Measurements from ENCODE around the gene AFAP1. TPM values are rescaled to one million over a fixed set of nuclear protein-coding genes. Genes with fewer than 3 reads are reported as not detected.

AFAP1 gene
- total and polyA plus RNA-seq, 2 of the 8 experiments (the other 6 are each of a cell fraction or from before 2014, with no cell fraction given), result 3.6 to 18.2 TPM

- H4K91ac ChIP-seq (replicated peaks; ENCODE audit: insufficient read length, low read length), result no peak overlapping the region
- FAIRE-seq (no peak), DNase-seq (ENCODE audit: low read depth in 1 of 2, low spot score in 2 of 2) (no peak)
- ChIA-PET CTCF (ENCODE audit: partially characterized antibody) (interaction anchor here (0.9 to 3.0 kb wide), 7 partner anchors 10 to 84 kb away, joined by 3 to 7 read pairs (median 3); no protein-coding TSS in a partner anchor), POLR2A (ENCODE audit: partially characterized antibody) (interaction anchor here (1.4 kb wide), 1 partner anchor 28 kb away, joined by 3 read pairs; no protein-coding TSS in a partner anchor)
- H4K20me1 ChIP-seq (replicated peaks in 1 of 2; ENCODE audit: control insufficient read depth in 1 of 2, insufficient read depth in 2 of 2, low read length in 2 of 2), result no peaks in the 10 kb centered on the region
- H3K4me2 ChIP-seq (ENCODE audit: insufficient read depth in 1 of 2, low read depth in 2 of 2, low read length in 2 of 2), result no peak overlapping the region
- H2BK15ac ChIP-seq (ENCODE audit: low read length), result 0 out of 2 replicates have a peak overlapping the region, but pooled peaks have one; percentile 21
- no peak overlapping the region for H3K14ac ChIP-seq (ENCODE audit: insufficient read length)
- H4K5ac ChIP-seq (ENCODE audit: insufficient read length, low read depth, low read length), result no peak overlapping the region
- no peak overlapping the region for H3K4ac ChIP-seq (replicated peaks; ENCODE audit: insufficient read length, low read depth, low read length)
- no peak overlapping the region for H2AFZ ChIP-seq (ENCODE audit: low read length)
- no peaks in the 10 kb centered on the region for H3K23me2 ChIP-seq (ENCODE audit: low read depth, low read length)
- no peak overlapping the region for H3K23ac ChIP-seq (ENCODE audit: insufficient read length)
- peaks cover 13 to 28% (median 20%) of the 10 kb centered on the region in 4 experiments for H3K4me1 ChIP-seq (replicated peaks in 1 of 4; ENCODE audit: control insufficient read depth in 3 of 4, insufficient read depth in 4 of 4, low read length in 3 of 4)
- no peak overlapping the region for H2BK20ac ChIP-seq (ENCODE audit: low read length)
- no peak overlapping the region for H3K9ac ChIP-seq (replicated peaks in 1 of 4; ENCODE audit: extremely low read depth in 1 of 4, low read depth in 3 of 4, low read length in 3 of 4)
- no peaks in the 10 kb centered on the region for H3K36me3 ChIP-seq (ENCODE audit: control insufficient read depth in 2 of 4, insufficient read depth in 4 of 4, low read length in 3 of 4)
- no peaks in the 10 kb centered on the region for H3K9me3 ChIP-seq (ENCODE audit: insufficient read depth in 2 of 2, low read depth in 1 of 2, low read length in 1 of 2)
- no peak overlapping the region for H2BK5ac ChIP-seq (ENCODE audit: low read depth, low read length)
- no peak overlapping the region for H2BK120ac ChIP-seq (replicated peaks; ENCODE audit: low read depth, low read length)
- H3K56ac ChIP-seq (replicated peaks; ENCODE audit: insufficient read length, low read depth, low read length), result no peak overlapping the region
- H3K79me2 ChIP-seq (ENCODE audit: control insufficient read depth in 1 of 2, insufficient read depth in 2 of 2, low read length in 2 of 2), result peaks cover 0 to 69% of the 10 kb centered on the region in 2 experiments; a peak in 3 of 4 replicates
- no peak overlapping the region for H3K4me3 ChIP-seq (ENCODE audit: extremely low read depth in 1 of 4, insufficient read depth in 2 of 4, low read depth in 3 of 4, low read length in 4 of 4)
- 95% methylated on average over 1 of the region's 1 CpG; no CpG with 5 or more reads in 1 of the 2 experiments for WGBS, 2 experiments (ENCODE audit: extremely low coverage in 1 of 2, insufficient coverage in 1 of 2, insufficient read length in 1 of 2, insufficient replicate concordance in 2 of 2, low coverage in 1 of 2, low lambda C conversion rate in 2 of 2, missing lambda C conversion rate in 1 of 2)
- no peaks in the 10 kb centered on the region for H3K27me3 ChIP-seq (replicated peaks in 1 of 4; ENCODE audit: control insufficient read depth in 3 of 4, extremely low read depth in 1 of 4, insufficient read depth in 3 of 4, low read length in 3 of 4)
- H4K8ac ChIP-seq (ENCODE audit: extremely low read depth, insufficient read depth, low read length), result no peak overlapping the region
- no peak overlapping the region for H3K18ac ChIP-seq (ENCODE audit: extremely low read depth, low read length)
- no peak overlapping the region for H2BK12ac ChIP-seq (ENCODE audit: low read depth, low read length)
- H3K27ac ChIP-seq (ENCODE audit: low read depth, low read length), result no peak overlapping the region
- no peak overlapping the region for H2AK5ac ChIP-seq (ENCODE audit: low read depth, low read length)
- peaks cover 11% of the 10 kb centered on the region; the same call in 1 of the 2 replicates for H3K79me1 ChIP-seq (ENCODE audit: low read depth, low read length)
- TF ChIP-seq PHF8 (conservative IDR thresholded peaks at IDR 0.05; ENCODE audit: low read depth, low read length), result no peak
- TF ChIP-seq YY1 (IDR thresholded peaks at IDR 0.05; ENCODE audit: low read depth, low read length), result no peak
- no peak for TF ChIP-seq HDAC6 (IDR thresholded peaks at IDR 0.05; ENCODE audit: low read depth, low read length)
- no peak for TF ChIP-seq RFX5 (IDR thresholded peaks at IDR 0.05; ENCODE audit: borderline replicate concordance, low read depth, low read length)
- no peak for TF ChIP-seq CTCF (IDR thresholded peaks at IDR 0.05; ENCODE audit: control extremely low read depth in 1 of 3, insufficient read depth in 1 of 3, low read depth in 1 of 3, low read length in 3 of 3)
- no peak for TF ChIP-seq CBX5 (IDR thresholded peaks at IDR 0.05; ENCODE audit: low read depth, low read length)
- no peak for TF ChIP-seq JUN (IDR thresholded peaks at IDR 0.05; ENCODE audit: low read depth, low read length)
- TF ChIP-seq RAD21 (IDR thresholded peaks at IDR 0.05 in 1 of 2, conservative IDR thresholded peaks at IDR 0.05 in 1 of 2; ENCODE audit: low read depth in 2 of 2, low read length in 2 of 2), result no peak
- no peak for TF ChIP-seq TBP (IDR thresholded peaks at IDR 0.05; ENCODE audit: low read depth, low read length)
- TF ChIP-seq SIN3A (conservative IDR thresholded peaks at IDR 0.05 in 1 of 2, IDR thresholded peaks at IDR 0.05 in 1 of 2; ENCODE audit: low read depth in 1 of 2, low read length in 2 of 2), result no peak
- TF ChIP-seq SUZ12 (IDR thresholded peaks at IDR 0.05; ENCODE audit: low read length), result no peak
Observed at GRCh38 chr4:7912826-7913225, 26.8 kb downstream of the AFAP1 start.

All from H1 (cell line).